Motor neuron (in vitro differentiated cells): ENCODE results near the gene UBAP2L. TPM values are rescaled to one million over a fixed set of nuclear protein-coding genes. Genes with fewer than 3 reads are reported as not detected.
"Not testable (repeated sequence)": the region's sequence is repeated elsewhere in the genome, so short reads cannot be mapped to it uniquely, and the experiment has no call there.

Source experiments
- ATAC-seq, 8 experiments: fragments of 200-7000 bp; cut with Tn5 transposase; replicated peaks in 6 of 8; 2 replicates each; pipeline ENCODE4 v1.8.0; 2021; ENCODE audit warnings: mild to moderate bottlenecking in 8 of 8, moderate library complexity in 8 of 8
- H3K27ac ChIP-seq, 2 donors: fragments of 250-450 bp; sonication (Bioruptor Pico); 2 replicates each; pipeline ENCODE4 v1.9.0; 2021; ENCODE audit warnings: antibody characterized with exemption in 2 of 2, mild to moderate bottlenecking in 2 of 2, moderate library complexity in 1 of 2
- H3K4me1 ChIP-seq, 2 donors: fragments of 250-450 bp; sonication (Bioruptor Pico); replicated peaks in 1 of 2; 2 replicates each; pipeline ENCODE4 v1.6.1; 2021; ENCODE audit warnings: antibody characterized with exemption in 2 of 2, mild to moderate bottlenecking in 2 of 2, moderate library complexity in 1 of 2
- H3K4me3 ChIP-seq, 5 donors: fragments of 250-450 bp; sonication (Bioruptor Pico); 2 replicates each; pipeline ENCODE4 v1.9.0; 2021; ENCODE audit warnings: antibody characterized with exemption in 5 of 5, mild to moderate bottlenecking in 5 of 5, moderate library complexity in 4 of 5
- WGBS, 10 experiments: fragments of 450-650 bp; shearing (Covaris generic); methylation state at CpG; one replicate each; pipeline ENCODE4 v1.0.0; 2022; 5-methylcytosine and 5-hydroxymethylcytosine counted together
- in situ Hi-C, 9 experiments: fragments of 400-800 bp; cut with MboI; loops; one replicate each; pipeline ENCODE4 v1.15.0; 2021; ENCODE audit warnings: low sequenced_read_pairs in 9 of 9, low pct_unique_long_range_greater_than_20kb in 2 of 9; ENCODE audit not compliant: unreplicated experiment in 9 of 9
- total RNA-seq, 8 experiments: library from RNA; unstranded; fragments of 300-600 nt; gene quantifications; 2 replicates each; pipeline versions ENCODE4 v1.2.3 to v1.2.4, GENCODE V29; 2022

Gene UBAP2L
- total RNA-seq, 8 experiments from 2014 or later = 75.6 to 188 (median 117) TPM

DNA sequence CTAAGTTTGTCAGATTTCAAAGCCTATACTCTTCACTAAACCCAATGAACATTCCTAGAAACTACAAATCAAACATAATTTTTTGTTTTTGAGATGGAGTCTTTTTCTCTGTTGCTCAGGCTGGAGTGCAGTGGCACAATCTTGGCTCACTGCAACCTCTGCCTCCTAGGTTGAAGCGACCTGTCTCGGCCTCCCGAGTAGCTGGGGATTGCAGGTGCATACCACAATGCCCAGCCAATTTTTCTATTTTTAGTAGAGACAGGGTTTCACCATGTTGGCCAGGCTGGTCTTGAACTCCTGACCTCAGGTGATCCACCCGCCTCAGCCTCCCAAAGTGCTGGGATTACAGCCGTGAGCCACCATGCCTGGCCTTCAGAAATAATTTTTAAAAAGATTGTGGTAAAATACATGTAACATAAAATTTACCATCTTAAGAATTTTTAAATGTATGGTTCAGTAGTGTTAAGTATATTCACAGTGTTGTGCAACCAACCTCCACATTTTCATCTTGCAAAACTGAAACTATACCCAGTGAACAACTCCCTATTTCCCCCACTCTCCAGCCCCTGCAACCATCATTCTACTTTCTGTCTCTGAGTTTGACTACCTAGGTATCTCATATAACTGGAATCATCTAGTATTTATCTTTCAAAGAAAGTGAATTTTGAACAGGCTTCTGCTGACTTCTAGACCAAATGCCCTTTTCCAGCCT, 11.9 kb upstream of the UBAP2L start:
- Histone ChIP-seq H3K4me3 (no peak overlapping the region), H3K4me1 (peaks cover 0 to 8% of the 10 kb centered on the region in 2 donors), H3K27ac (no peak overlapping the region)
- WGBS, 10 experiments = 95 to 100% (median 99%) methylated on average over 1 to 5 of the region's 5 CpGs; no CpG with 5 or more reads in 4 of the 10 experiments
- no peak for ATAC-seq
- in situ Hi-C loops = no loop called here

GRCh38 chr1:154212083-154212482, 8.7 kb upstream of the UBAP2L start:
- WGBS, 10 experiments = 93 to 100% (median 100%) methylated on average over 1 to 10 of the region's 10 CpGs
- in situ Hi-C loops = no loop called here
- no peak for ATAC-seq
- no peak overlapping the region for H3K4me3 ChIP-seq
- no peaks in the 10 kb centered on the region for H3K4me1 ChIP-seq
- no peak overlapping the region for H3K27ac ChIP-seq

GRCh38 chr1:154213274-154213673, 7.5 kb upstream of the UBAP2L start:
- 83 to 100% (median 100%) methylated on average over 1 of the region's 1 CpG; no CpG with 5 or more reads in 4 of the 10 experiments for WGBS, 10 experiments
- no peaks in the 10 kb centered on the region for H3K4me1 ChIP-seq
- no peak overlapping the region for H3K4me3 ChIP-seq
- no peak overlapping the region for H3K27ac ChIP-seq
- in situ Hi-C loops = no loop called here
- peak in 1 of 8 experiments; percentile 43 for ATAC-seq

DNA sequence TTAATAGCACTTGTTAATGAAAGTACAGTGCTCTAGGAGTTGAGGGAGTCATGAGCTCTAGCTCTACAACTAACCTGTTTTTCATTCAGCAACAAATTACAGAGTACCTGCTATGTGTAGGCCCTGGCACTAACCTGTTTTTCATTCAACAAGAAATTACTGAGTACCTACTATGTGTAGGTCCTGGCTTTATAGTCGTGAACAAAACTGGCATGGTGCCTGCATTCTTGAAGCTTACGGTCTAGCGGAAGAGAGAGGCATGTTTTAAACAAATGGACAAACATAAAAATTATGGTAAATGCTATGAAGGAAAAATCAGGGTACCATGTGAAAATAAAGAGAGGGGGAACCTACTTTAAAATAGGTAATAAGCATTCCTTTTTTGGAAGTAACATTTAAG, 2.2 kb upstream of the UBAP2L start:
- no peak overlapping the region for H3K27ac ChIP-seq
- peak overlapping the region in 1 of 5 donors; percentile 86 for H3K4me3 ChIP-seq
- H3K4me1 ChIP-seq = peaks cover 10 to 21% of the 10 kb centered on the region in 2 donors
- WGBS, 10 experiments = 57 to 92% (median 88%) methylated on average over 1 to 3 of the region's 3 CpGs; no CpG with 5 or more reads in 1 of the 10 experiments
- ATAC-seq = no peak
- in situ Hi-C loops = no loop called here

DNA sequence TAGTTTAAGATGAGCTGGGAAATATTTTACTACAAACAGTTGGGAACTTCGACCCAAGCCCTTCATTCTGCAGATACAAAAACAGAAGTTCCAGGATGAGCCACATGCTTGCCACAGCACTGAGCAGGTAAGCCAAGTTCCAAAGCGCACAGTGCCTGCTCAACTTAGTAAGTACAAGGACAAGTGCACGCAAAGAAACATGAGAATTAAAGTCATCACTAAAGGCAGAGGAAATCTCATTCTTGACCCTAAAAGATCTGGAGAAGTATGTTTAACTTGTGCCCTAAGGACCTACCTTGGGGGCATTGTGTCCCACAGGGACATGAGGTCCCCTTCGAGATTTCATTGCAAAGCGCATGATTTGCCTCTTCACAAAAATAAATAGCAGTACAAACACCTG, 1.2 kb upstream of the UBAP2L start:
- Histone ChIP-seq H3K27ac (peak overlapping the region; percentile 99 to 100), H3K4me1 (peaks cover 10 to 21% of the 10 kb centered on the region in 2 donors), H3K4me3 (peak overlapping the region; percentile 86 to 98 (median 94))
- WGBS, 10 experiments = 0 to 33% (median 9%) methylated on average over 2 to 5 of the region's 5 CpGs
- no peak for ATAC-seq
- in situ Hi-C loops = no loop called here

- WGBS, 10 experiments = no CpG with 5 or more reads among the region's 33 CpGs
- peak overlapping the region; percentile 86 to 98 (median 94) for H3K4me3 ChIP-seq
- no peak for ATAC-seq
- H3K27ac ChIP-seq = peak overlapping the region; percentile 93 to 97
- in situ Hi-C loops = no loop called here
- H3K4me1 ChIP-seq = peaks cover 10 to 21% of the 10 kb centered on the region in 2 donors
These were observed 169 bp downstream of the UBAP2L start for GRCh38 chr1:154220970-154221277.

GRCh38 chr1:154221278-154222001, 685 bp downstream of the UBAP2L start:
- ATAC-seq = peak; percentile 6 to 43 (median 31)
- Histone ChIP-seq H3K27ac (peak overlapping the region; percentile 93 to 97), H3K4me3 (peak overlapping the region; percentile 86 to 98 (median 94)), H3K4me1 (peaks cover 10 to 21% of the 10 kb centered on the region in 2 donors)
- WGBS, 10 experiments = 0 to 4% (median 0%) methylated on average over 1 to 6 of the region's 28 CpGs; no CpG with 5 or more reads in 3 of the 10 experiments
- in situ Hi-C loops = no loop called here

- in situ Hi-C loops = no loop called here
- Histone ChIP-seq H3K27ac (no peak overlapping the region), H3K4me3 (peak overlapping the region; percentile 86 to 98 (median 94)), H3K4me1 (peaks cover 10 to 21% of the 10 kb centered on the region in 2 donors)
- no peak for ATAC-seq
- WGBS, 10 experiments = 60 to 100% (median 100%) methylated on average over 1 of the region's 1 CpG; no CpG with 5 or more reads in 1 of the 10 experiments
These were observed 1.8 kb downstream of the UBAP2L start for GRCh38 chr1:154222518-154222917.

DNA sequence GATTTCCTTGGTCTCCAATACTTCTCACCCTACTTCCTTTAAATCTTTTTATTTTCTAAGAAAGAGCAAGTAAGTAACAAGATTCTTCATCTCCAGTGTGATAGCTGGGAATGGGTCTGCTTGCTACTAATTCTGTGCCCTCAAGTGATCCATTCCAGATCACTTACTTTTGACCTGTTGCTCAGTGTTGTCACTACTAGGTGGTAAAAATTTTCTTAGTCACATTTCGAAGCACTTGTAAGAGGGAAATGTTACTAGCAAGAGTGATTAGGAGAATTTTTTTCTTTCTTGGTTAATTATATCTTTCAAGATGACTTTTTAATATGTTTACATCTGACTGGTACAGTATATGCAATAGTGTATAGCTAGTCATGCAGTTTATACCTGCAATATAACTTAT, 2.2 kb downstream of the UBAP2L start:
- ATAC-seq = no peak
- Histone ChIP-seq H3K27ac (no peak overlapping the region), H3K4me1 (peaks cover 10 to 21% of the 10 kb centered on the region in 2 donors), H3K4me3 (no peak overlapping the region)
- in situ Hi-C loops = no loop called here
- 83 to 100% (median 100%) methylated on average over 1 of the region's 1 CpG for WGBS, 10 experiments

DNA sequence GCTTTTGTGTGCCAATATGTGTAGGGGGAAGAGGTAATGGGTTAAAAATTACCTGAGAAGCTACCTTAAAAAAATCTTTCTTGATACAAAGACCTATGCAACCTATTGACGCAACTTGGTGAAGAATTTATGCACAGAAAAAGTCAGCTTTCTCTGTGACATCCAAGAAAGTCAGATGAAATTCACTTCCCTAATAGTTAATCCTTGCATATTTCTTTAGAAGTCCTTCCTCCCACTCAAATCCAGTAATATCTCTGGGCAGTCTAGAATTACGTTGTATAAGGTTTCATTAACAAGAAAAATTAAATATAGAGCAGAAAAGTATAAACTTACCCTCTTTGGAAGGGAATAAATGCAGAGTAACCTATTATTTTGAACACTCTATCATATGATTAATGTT, 2.9 kb downstream of the UBAP2L start:
- 33 to 100% (median 85%) methylated on average over 1 to 2 of the region's 2 CpGs; no CpG with 5 or more reads in 2 of the 10 experiments for WGBS, 10 experiments
- no peak for ATAC-seq
- Histone ChIP-seq H3K4me3 (no peak overlapping the region), H3K27ac (no peak overlapping the region), H3K4me1 (peaks cover 8 to 17% of the 10 kb centered on the region in 2 donors)
- in situ Hi-C loops = no loop called here

DNA sequence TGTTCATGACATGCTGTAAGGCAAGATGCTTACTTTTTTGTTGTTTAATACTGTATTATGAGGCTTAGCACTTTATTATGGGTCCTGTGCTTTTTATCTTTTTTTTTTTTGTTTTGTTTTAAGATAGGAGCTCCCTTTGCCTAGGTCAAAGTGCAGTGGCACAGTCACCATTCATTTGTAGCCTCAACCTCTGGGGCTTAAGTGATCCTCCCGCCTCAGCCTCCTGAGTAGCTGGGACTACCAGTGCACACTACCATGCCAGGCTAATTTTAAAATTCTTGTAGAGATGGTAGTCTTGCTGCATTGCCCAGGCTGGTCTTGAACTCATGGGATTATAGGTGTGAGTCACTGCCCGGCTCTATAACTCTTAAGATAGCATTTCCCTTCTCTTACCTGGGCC, 4.6 kb downstream of the UBAP2L start:
- Histone ChIP-seq H3K4me1 (peaks cover 3 to 8% of the 10 kb centered on the region in 2 donors), H3K27ac (no peak overlapping the region), H3K4me3 (no peak overlapping the region)
- in situ Hi-C loops = no loop called here
- 83 to 100% (median 100%) methylated on average over 1 to 2 of the region's 2 CpGs; no CpG with 5 or more reads in 3 of the 10 experiments for WGBS, 10 experiments
- ATAC-seq = no peak

GRCh38 chr1:154231112-154231511, 10.4 kb downstream of the UBAP2L start:
- H3K27ac ChIP-seq, H3K4me3 ChIP-seq, H3K4me1 ChIP-seq, ATAC-seq, in situ Hi-C loops: not testable (repeated sequence)
- 100% methylated on average over 1 to 3 of the region's 3 CpGs; no CpG with 5 or more reads in 5 of the 10 experiments for WGBS, 10 experiments

GRCh38 chr1:154233127-154233526, 12.4 kb downstream of the UBAP2L start:
- H3K4me3 ChIP-seq, in situ Hi-C loops, H3K27ac ChIP-seq, ATAC-seq, H3K4me1 ChIP-seq: not testable (repeated sequence)
- WGBS, 10 experiments = 79 to 100% (median 97%) methylated on average over 1 to 11 of the region's 12 CpGs; no CpG with 5 or more reads in 4 of the 10 experiments
